ENCODE data around the gene GPANK1.

GPANK1 gene

DNA sequence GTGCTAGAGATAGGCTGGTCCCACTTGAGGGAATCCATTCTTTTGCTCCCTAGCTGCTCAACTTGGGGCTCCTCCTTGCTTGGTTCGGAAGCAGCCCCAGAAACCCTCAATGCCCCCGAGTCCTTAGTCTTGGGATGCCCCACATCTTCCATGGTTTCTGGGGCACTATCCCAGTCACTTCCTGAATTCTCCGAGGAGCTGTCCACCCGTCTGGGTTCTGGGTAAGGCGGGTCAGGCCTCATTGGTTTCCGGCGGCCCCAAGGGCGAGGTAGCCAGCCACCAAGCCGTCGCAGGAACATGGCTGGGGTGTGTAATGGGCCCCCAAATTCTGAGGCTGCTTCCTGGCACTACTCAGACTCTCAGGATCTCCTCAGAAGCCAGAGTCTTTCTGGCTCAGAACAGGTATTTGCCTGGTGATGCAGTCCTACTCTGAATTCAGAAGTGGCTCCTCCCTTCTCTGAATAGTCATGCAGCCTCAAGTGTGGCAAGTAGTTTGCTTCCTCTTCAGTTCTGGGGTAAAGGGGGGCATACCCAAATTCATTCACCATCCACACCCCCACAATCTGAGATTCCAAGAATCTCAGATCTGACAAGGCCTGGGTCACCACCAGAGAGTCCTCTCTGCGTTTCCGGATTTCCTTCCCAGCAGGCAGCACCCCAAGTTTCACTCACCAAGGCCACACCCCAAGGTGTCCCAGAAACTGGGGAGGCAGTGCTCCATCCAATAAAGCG is 5.0 kb downstream of the GPANK1 start:
- H3K4me1 Mint-ChIP-seq = peaks cover 72% of the 10 kb centered on the region
- TF ChIP-seq, protein P1, sequence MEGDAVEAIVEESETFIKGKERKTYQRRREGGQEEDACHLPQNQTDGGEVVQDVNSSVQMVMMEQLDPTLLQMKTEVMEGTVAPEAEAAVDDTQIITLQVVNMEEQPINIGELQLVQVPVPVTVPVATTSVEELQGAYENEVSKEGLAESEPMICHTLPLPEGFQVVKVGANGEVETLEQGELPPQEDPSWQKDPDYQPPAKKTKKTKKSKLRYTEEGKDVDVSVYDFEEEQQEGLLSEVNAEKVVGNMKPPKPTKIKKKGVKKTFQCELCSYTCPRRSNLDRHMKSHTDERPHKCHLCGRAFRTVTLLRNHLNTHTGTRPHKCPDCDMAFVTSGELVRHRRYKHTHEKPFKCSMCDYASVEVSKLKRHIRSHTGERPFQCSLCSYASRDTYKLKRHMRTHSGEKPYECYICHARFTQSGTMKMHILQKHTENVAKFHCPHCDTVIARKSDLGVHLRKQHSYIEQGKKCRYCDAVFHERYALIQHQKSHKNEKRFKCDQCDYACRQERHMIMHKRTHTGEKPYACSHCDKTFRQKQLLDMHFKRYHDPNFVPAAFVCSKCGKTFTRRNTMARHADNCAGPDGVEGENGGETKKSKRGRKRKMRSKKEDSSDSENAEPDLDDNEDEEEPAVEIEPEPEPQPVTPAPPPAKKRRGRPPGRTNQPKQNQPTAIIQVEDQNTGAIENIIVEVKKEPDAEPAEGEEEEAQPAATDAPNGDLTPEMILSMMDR (IDR thresholded peaks at IDR 0.05; ENCODE audit: unreplicated experiment in 3 of 3) = no peak
- no peaks in the 10 kb centered on the region for H3K27me3 Mint-ChIP-seq (ENCODE audit: low read depth)

DNA sequence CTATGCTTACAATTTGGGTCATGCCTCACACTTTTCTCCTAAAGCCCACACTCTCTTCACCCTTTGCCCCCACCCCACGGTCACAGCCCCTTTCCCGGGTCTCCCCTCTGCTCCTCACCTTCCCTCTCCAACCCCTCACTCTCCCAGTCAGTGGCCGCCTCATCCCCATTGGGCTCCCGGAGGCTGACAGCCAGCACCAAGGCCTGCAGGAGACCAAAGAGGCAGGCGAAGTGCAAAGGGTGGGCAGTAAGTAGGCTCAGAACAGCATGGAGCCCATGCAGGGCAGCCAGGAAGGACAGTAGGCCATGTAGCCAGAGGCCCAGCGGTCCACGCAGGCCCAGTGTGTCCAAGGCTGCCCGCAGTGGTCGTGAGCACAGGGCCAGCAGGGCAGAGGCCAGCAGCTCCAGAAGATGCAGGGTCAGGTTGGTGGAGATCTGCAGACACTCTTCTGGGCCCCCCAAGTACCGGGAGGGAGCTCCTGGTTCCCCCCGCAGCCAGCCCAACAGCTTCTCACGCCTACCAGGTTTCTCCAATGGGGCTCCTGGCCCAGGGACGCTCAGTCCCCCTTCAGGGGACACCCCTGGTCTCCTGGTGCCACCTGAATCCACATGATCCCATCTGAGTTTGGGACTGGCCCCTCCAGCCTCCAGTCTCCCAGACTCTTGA is 5.7 kb downstream of the GPANK1 start:
- peaks cover 65% of the 10 kb centered on the region for H3K4me1 Mint-ChIP-seq
- H3K27ac Mint-ChIP-seq = peak overlapping the region; percentile 93 to 96 (median 94)
- H3K9me3 Mint-ChIP-seq = no peaks in the 10 kb centered on the region
- H3K36me3 Mint-ChIP-seq (ENCODE audit: low read depth) = peaks cover 26% of the 10 kb centered on the region
- H3K4me3 Mint-ChIP-seq = peak overlapping the region; percentile 83 to 95 (median 89)
- no peaks in the 10 kb centered on the region for H3K27me3 Mint-ChIP-seq (ENCODE audit: low read depth)
- TF ChIP-seq, protein P1 (IDR thresholded peaks at IDR 0.05; ENCODE audit: unreplicated experiment in 3 of 3) = no peak

More for the DNA sequence above, 5.0 kb downstream of the GPANK1 start:
- H3K27ac Mint-ChIP-seq = peak overlapping the region; percentile 93 to 96 (median 94)
- no peaks in the 10 kb centered on the region for H3K9me3 Mint-ChIP-seq
- H3K36me3 Mint-ChIP-seq (ENCODE audit: low read depth) = peaks cover 31% of the 10 kb centered on the region
- peak overlapping the region; percentile 83 to 95 (median 89) for H3K4me3 Mint-ChIP-seq

DNA sequence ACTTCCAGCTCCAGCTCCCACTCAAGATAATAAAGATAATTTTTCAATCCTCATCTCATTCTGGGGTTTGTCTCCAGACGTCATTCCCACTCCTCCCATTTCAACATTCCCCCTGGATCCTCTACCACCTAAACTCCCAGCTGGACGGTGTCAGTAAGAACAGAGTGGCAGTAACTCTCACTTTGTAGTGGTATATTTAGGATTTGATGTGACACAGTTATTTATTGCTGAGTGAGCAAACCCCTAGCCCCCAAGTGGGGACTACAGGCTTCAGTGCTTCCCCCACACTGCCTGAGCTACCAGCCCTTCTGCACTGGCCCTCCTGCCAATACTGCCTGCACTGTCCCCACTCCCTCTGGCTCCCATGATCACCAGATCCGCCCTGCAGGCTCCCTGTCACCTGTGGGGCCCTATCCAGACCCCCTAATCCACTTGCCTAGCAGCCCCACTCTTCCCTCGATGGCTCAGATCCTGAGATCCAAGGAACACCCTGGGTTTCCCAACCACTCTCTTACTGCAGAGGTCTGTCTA is 6.6 kb downstream of the GPANK1 start:
- Mint-ChIP-seq H3K4me1 (peaks cover 56% of the 10 kb centered on the region), H3K4me3 (peak overlapping the region; percentile 83 to 95 (median 89)), H3K27me3 (ENCODE audit: low read depth) (no peaks in the 10 kb centered on the region), H3K36me3 (ENCODE audit: low read depth) (peaks cover 20% of the 10 kb centered on the region), H3K9me3 (no peaks in the 10 kb centered on the region), H3K27ac (peak overlapping the region; percentile 50 to 70 (median 67))
- TF ChIP-seq, protein P1 (IDR thresholded peaks at IDR 0.05; ENCODE audit: unreplicated experiment in 3 of 3) = no peak

DNA sequence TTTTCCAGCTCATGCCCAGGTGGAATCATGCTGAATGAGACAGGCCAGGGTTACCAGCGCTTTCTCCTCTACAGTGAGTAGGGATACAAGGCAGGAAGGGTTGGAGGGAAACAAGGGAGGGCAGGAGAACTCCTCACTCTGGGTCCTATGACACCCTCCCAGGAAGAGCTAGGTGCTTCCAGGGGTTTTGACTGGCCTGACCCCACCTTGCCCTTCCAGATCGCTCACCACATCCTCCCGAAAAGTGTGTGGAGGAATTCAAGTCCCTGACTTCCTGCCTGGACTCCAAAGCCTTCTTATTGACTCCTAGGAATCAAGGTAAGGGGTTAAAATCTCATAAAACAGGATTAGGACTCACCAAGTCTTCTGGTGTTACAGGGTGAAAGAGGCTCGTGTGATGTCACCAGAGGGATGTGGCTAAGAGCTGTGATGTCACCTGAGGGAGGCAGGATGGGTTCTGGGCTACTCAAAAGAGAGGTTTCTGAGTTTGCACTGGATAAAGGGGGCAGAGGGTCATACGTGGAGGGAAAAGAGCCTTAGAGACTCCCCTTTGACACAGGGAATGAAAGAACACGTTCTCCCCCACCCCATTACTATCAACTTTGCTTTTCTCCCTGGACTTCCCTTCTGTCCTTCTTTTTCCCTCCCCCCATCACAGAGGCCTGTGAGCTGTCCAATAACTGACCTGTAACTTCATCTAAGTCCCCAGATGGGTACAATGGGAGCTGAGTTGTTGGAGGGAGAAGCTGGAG is 7.2 kb downstream of the GPANK1 start:
- TF ChIP-seq, protein P1 (IDR thresholded peaks at IDR 0.05; ENCODE audit: unreplicated experiment in 3 of 3) = no peak
- Mint-ChIP-seq H3K27me3 (ENCODE audit: low read depth) (no peaks in the 10 kb centered on the region), H3K36me3 (ENCODE audit: low read depth) (peaks cover 18% of the 10 kb centered on the region), H3K27ac (peak overlapping the region; percentile 50 to 70 (median 67)), H3K9me3 (no peaks in the 10 kb centered on the region), H3K4me3 (peak overlapping the region; percentile 83 to 95 (median 89)), H3K4me1 (peaks cover 59% of the 10 kb centered on the region)

DNA sequence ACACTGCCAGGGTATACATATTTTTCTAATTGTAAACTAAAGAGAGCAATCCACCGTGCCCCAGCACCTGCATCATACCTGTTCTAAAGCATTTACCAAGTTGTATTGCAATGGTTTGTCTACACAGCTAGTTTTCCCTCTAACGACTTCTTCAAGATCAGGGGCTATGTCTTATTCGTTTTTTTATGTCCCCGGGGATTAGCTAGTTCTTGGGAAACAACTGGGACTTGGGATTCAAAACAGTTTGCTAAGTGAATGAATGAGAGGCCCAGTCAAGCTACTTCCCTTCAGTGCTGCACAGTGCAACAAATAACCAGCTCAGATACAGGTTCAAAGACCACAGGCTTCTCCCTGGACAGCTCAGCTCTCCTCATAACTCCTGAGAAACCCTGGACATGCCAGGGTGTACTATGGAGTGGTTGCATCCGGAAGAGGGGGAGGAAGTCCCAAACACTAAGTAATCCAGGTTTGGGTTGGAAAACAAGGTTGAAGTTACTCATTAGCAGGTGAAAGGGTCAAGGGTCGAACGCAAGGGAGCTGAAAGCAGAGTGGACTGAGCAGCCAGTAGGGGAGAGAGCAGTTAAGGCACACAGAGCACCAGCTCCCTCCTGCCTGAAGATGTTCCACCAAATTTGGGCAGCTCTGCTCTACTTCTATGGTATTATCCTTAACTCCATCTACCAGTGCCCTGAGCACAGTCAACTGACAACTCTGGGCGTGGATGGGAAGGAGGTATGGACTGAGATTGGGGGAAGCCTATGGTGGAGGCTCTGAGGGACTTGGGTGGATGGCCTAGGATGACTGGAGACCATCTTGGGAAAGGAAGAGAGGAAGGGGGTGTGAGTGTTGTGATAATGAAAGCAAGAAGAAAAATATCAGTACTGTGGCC is 9.2 kb downstream of the GPANK1 start, which contains the start of gene APOM:
Gene APOM, plus strand, starts transcription at position 546 of the 889 bp plus-strand sequence. Its CDS starts 73 bp downstream, at position 619.
- H3K4me3 Mint-ChIP-seq = peak within 1 kb of the TSS; percentile 64 to 76 (median 68)
- TF ChIP-seq, protein P1 (IDR thresholded peaks at IDR 0.05; ENCODE audit: unreplicated experiment in 3 of 3) = no peak
- H3K27me3 Mint-ChIP-seq (ENCODE audit: low read depth) = no peaks in the 10 kb centered on the region
- peak within 1 kb of the TSS; percentile 20 to 92 (median 75) for H3K27ac Mint-ChIP-seq
- peaks cover 62% of the 10 kb centered on the region for H3K4me1 Mint-ChIP-seq
- peaks cover 22% of the 10 kb centered on the region for H3K36me3 Mint-ChIP-seq (ENCODE audit: low read depth)
- no peaks in the 10 kb centered on the region for H3K9me3 Mint-ChIP-seq

Data from nephron (organoid).